Trophoblast cell (in vitro differentiated cells and primary cell): Measurements from ENCODE around the gene PTDSS2.

Experiments used
- DNase-seq, 2 donors: peaks; one replicate each; pipeline ENCODE4 v3.0.0-alpha.2; 2016
- H2AFZ ChIP-seq: 2 replicates; pipeline ENCODE4 v1.6.1; 2013; ENCODE audit warnings: low read length, moderate library complexity, mild to moderate bottlenecking; ENCODE audit not compliant: insufficient read depth, poor library complexity
- H2AK5ac ChIP-seq: 2 replicates; pipeline ENCODE4 v1.6.1; 2013; ENCODE audit warnings: mild to moderate bottlenecking, low read length
- H2BK120ac ChIP-seq: 2 replicates; pipeline ENCODE4 v1.6.1; 2013; ENCODE audit warnings: low read length, mild to moderate bottlenecking, moderate library complexity; ENCODE audit not compliant: insufficient read depth, poor library complexity
- H2BK12ac ChIP-seq: 2 replicates; pipeline ENCODE4 v1.6.1; 2013; ENCODE audit warnings: mild to moderate bottlenecking, low read length, moderate library complexity
- H2BK5ac ChIP-seq: 2 replicates; pipeline ENCODE4 v1.6.1; 2013; ENCODE audit warnings: low read length, low read depth, moderate library complexity, mild to moderate bottlenecking; ENCODE audit not compliant: poor library complexity
- H3K14ac ChIP-seq: 2 replicates; pipeline ENCODE4 v1.6.1; 2013; ENCODE audit warnings: mild to moderate bottlenecking, low read length
- H3K18ac ChIP-seq: 2 replicates; pipeline ENCODE4 v1.6.1; 2013; ENCODE audit warnings: mild to moderate bottlenecking, low read length
- H3K23ac ChIP-seq: 2 replicates; pipeline ENCODE4 v1.6.1; 2013; ENCODE audit warnings: low read length
- H3K27ac ChIP-seq: 2 replicates; pipeline ENCODE4 v1.5.1; 2013; ENCODE audit warnings: low read depth, mild to moderate bottlenecking, inconsistent platforms, low read length, moderate library complexity
- H3K27me3 ChIP-seq: 2 replicates; pipeline ENCODE4 v1.6.1; 2013; ENCODE audit warnings: inconsistent platforms, mild to moderate bottlenecking, low read length, moderate library complexity; ENCODE audit not compliant: insufficient read depth
- H3K36me3 ChIP-seq, 2 experiments: 1 replicate in 1 of 2; 2 replicates in 1 of 2; pipeline ENCODE4 v1.6.1; 2013; ENCODE audit warnings: low read length in 2 of 2, mild to moderate bottlenecking in 2 of 2, moderate library complexity in 1 of 2; ENCODE audit not compliant: insufficient read depth in 2 of 2, control insufficient read depth in 1 of 2
- H3K4ac ChIP-seq: 2 replicates; pipeline ENCODE4 v1.6.1; 2013; ENCODE audit warnings: low read depth, mild to moderate bottlenecking, low read length, moderate library complexity
- H3K4me1 ChIP-seq, 2 experiments: 1 replicate in 1 of 2; 2 replicates in 1 of 2; pipeline ENCODE4 v1.6.1; 2013; ENCODE audit warnings: low read length in 2 of 2, mild to moderate bottlenecking in 2 of 2, moderate library complexity in 1 of 2; ENCODE audit not compliant: insufficient read depth in 2 of 2, control insufficient read depth in 1 of 2
- H3K4me2 ChIP-seq: 2 replicates; pipeline ENCODE4 v1.6.1; 2013; ENCODE audit warnings: inconsistent platforms, mild to moderate bottlenecking, low read length, moderate library complexity
- H3K4me3 ChIP-seq: 2 replicates; pipeline ENCODE4 v1.5.1; 2013; ENCODE audit warnings: mild to moderate bottlenecking, low read depth, low read length, inconsistent platforms
- H3K79me1 ChIP-seq: one replicate; pipeline ENCODE4 v1.6.1; 2013; ENCODE audit warnings: low read length
- H3K79me2 ChIP-seq: 2 replicates; pipeline ENCODE4 v1.6.1; 2013; ENCODE audit warnings: low read length, mild to moderate bottlenecking; ENCODE audit not compliant: control insufficient read depth, insufficient read depth, poor library complexity
- H3K9ac ChIP-seq: 2 replicates; pipeline ENCODE4 v1.6.1; 2013; ENCODE audit warnings: mild to moderate bottlenecking, low read length
- H3K9me3 ChIP-seq: 2 replicates; pipeline ENCODE4 v1.6.1; 2013; ENCODE audit warnings: low read depth, mild to moderate bottlenecking, control low read depth, inconsistent platforms, low read length; ENCODE audit not compliant: insufficient read depth
- H4K12ac ChIP-seq: 2 replicates; pipeline ENCODE4 v1.6.1; 2013; ENCODE audit warnings: low read depth, mild to moderate bottlenecking, low read length, moderate library complexity
- H4K8ac ChIP-seq: 2 replicates; pipeline ENCODE4 v1.6.1; 2013; ENCODE audit warnings: low read depth, mild to moderate bottlenecking, low read length, moderate library complexity
- H4K91ac ChIP-seq: one replicate; pipeline ENCODE4 v1.6.1; 2013; ENCODE audit warnings: low read depth, mild to moderate bottlenecking, low read length, moderate library complexity
- WGBS: extraction: QIAGEN DNeasy Blood & Tissue Kit; methylation state at CpG from one replicate; pipeline ENCODE4 v1.1.7; 2013; ENCODE audit warnings: missing lambda C conversion rate; ENCODE audit not compliant: insufficient read length, insufficient coverage; ENCODE audit errors: extremely low coverage; 5-methylcytosine and 5-hydroxymethylcytosine counted together

Gene PTDSS2

DNA sequence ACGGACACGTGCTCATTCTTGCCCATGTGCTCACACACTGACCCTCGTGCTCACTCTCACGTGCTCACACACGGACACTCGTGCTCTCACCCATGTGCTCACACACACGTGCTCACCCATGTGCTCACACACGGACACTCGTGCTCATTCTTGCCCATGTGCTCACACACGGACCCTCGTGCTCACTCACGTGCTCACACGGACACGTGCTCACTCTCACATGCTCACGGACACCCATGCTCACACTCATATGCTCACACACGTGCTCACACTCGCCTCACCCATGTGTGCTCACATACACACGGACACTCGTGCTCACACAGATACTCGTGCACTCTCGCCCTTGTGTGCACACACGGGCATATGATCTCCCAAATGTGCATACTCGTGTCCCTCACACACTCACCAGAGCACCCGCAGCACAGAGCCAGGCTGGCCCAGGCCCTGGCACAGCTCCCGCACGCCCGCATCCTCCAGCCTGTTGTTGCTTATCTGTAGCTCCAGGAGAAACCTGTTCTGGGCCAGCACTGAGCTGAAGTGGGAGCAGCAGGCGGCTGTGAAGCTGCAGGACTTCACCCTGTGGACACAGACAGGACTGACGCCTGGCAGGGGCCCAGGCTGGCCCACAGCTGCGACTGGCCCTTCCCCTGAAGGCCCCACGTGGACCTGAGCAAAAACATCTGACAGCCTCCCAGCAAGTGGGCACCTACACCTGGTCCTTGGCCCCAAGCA lies 47.7 kb downstream of the PTDSS2 start:
- Histone ChIP-seq H2BK5ac (no peak overlapping the region), H3K79me2 (no peaks in the 10 kb centered on the region), H3K4me2 (no peak overlapping the region), H2BK120ac (no peak overlapping the region), H2AFZ (no peak overlapping the region), H3K36me3 (peaks cover 78 to 86% of the 10 kb centered on the region in 2 experiments), H2BK12ac (no peak overlapping the region), H3K4me1 (no peaks in the 10 kb centered on the region), H3K9ac (no peak overlapping the region), H3K79me1 (no peaks in the 10 kb centered on the region), H3K23ac (peak overlapping the region; percentile 28), H4K8ac (no peak overlapping the region), H4K12ac (no peak overlapping the region), H3K27me3 (no peaks in the 10 kb centered on the region), H3K9me3 (peaks cover 14% of the 10 kb centered on the region), H3K4ac (no peak overlapping the region), H3K4me3 (peak overlapping the region; percentile 31), H4K91ac (no peak overlapping the region), H3K14ac (no peak overlapping the region), H3K18ac (no peak overlapping the region), H2AK5ac (no peak overlapping the region), H3K27ac (no peak overlapping the region)
- no peak for DNase-seq
- WGBS, result no CpG with 5 or more reads among the region's 31 CpGs

DNA sequence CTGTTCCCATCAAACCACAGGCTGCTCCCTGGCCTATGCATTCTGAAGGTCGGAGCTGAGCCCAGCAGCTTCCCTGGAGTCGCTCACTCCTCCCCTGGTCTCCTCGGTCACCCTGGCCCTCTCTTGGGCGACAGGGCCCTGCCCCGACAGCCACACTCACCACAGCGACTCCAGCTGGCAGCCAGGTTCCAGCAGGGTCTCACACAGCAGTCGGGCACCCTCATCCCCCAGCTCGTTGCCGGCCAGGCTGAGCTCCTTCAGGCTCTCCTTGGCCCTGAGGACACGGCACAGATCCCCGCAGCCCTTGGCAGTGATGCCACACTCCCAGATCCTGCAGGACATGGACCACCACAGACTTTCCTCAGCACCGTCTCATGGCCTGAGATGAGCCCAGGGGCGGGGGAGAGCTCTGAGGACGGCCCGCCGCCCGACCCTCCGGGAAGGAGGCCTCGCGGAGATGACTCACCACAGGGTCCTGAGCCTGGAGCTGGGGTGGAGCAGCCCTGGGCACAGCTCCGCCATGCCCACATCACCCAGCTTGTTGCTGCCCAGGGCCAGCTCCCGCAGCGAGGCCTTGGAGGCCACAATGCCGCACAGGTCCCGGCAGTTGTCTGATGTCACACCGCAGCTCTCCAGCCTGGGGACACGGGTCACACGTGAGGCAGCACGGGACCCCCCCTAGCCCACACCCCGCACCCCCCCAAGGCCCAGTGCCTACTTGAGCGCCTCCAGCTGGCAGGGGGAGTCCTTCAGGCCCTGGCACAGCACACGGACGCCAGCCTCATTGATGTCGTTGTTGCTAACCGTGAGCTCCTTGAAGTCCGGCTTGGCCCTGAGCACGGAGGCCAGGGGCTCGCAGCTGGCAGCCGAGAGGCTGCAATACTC lies 48.5 kb downstream of the PTDSS2 start:
- Histone ChIP-seq H3K4me1 (no peaks in the 10 kb centered on the region), H3K36me3 (peaks cover 76 to 82% of the 10 kb centered on the region in 2 experiments)

DNA sequence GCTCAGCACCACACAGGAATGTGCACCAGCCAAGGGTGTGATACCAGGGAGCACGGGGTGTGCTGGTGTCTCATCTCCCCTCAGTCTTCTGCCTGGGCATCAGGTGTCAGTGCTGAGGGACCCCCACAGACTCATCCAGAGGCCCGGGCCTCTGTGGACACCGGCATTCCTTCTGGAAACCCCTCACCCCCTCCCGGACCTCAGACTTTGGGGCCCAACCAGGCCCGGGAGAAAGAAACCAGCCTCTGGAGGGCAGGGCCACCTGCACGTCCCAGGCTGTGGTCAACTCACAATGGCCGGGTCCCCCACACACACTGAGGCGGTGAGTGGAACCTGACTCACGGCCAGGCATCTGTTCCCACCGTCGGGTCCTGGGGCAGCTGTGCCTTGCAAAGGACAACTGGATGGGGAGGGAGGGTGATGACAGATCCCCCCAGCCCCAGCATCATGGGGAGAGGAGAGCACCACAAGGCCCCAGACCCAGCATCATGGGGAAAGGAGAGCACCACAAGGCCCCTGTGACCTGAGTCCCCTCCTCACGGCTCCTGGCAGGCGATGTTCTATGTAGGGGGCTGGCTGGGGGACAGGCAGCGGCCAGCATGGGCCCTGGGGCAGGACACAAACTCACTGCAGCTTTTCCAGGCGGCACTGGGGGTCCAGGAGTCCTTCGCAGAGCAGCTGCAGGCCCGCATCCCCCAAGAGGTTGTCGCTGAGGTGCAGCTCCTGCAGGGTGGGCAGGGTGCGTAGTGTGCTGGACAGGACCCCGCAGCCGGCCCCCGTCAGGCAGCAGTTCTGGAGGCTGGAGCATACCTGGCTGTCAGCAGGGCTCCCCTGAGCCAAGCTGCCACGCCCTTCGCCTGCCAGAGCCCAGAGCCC lies 49.4 kb downstream of the PTDSS2 start:
- Histone ChIP-seq H3K4me3 (no peak overlapping the region), H3K4me2 (no peak overlapping the region), H3K79me2 (no peaks in the 10 kb centered on the region), H3K18ac (no peak overlapping the region), H4K12ac (no peak overlapping the region), H2AK5ac (no peak overlapping the region), H3K9me3 (peaks cover 14% of the 10 kb centered on the region), H3K27ac (no peak overlapping the region), H4K8ac (no peak overlapping the region), H3K4me1 (no peaks in the 10 kb centered on the region), H3K23ac (no peak overlapping the region), H4K91ac (no peak overlapping the region), H2AFZ (no peak overlapping the region), H2BK5ac (no peak overlapping the region), H2BK120ac (no peak overlapping the region), H2BK12ac (no peak overlapping the region), H3K4ac (no peak overlapping the region), H3K36me3 (peaks cover 68 to 79% of the 10 kb centered on the region in 2 experiments), H3K79me1 (no peaks in the 10 kb centered on the region), H3K27me3 (no peaks in the 10 kb centered on the region), H3K9ac (no peak overlapping the region), H3K14ac (no peak overlapping the region)
- no CpG with 5 or more reads among the region's 24 CpGs for WGBS
- DNase-seq, result no peak

More for the DNA sequence above, 48.5 kb downstream of the PTDSS2 start:
- Histone ChIP-seq H3K79me1 (no peaks in the 10 kb centered on the region), H3K23ac (no peak overlapping the region), H3K4me2 (no peak overlapping the region), H3K4me3 (no peak overlapping the region), H2BK120ac (no peak overlapping the region), H4K12ac (no peak overlapping the region), H4K8ac (no peak overlapping the region), H3K27me3 (no peaks in the 10 kb centered on the region), H4K91ac (no peak overlapping the region), H2AFZ (no peak overlapping the region), H2BK12ac (no peak overlapping the region), H3K14ac (no peak overlapping the region), H3K79me2 (no peaks in the 10 kb centered on the region), H3K9ac (no peak overlapping the region), H3K27ac (no peak overlapping the region), H3K4ac (no peak overlapping the region), H3K18ac (no peak overlapping the region), H2BK5ac (no peak overlapping the region), H3K9me3 (peaks cover 14% of the 10 kb centered on the region), H2AK5ac (no peak overlapping the region)
- WGBS, result no CpG with 5 or more reads among the region's 39 CpGs
- DNase-seq, result no peak

DNA sequence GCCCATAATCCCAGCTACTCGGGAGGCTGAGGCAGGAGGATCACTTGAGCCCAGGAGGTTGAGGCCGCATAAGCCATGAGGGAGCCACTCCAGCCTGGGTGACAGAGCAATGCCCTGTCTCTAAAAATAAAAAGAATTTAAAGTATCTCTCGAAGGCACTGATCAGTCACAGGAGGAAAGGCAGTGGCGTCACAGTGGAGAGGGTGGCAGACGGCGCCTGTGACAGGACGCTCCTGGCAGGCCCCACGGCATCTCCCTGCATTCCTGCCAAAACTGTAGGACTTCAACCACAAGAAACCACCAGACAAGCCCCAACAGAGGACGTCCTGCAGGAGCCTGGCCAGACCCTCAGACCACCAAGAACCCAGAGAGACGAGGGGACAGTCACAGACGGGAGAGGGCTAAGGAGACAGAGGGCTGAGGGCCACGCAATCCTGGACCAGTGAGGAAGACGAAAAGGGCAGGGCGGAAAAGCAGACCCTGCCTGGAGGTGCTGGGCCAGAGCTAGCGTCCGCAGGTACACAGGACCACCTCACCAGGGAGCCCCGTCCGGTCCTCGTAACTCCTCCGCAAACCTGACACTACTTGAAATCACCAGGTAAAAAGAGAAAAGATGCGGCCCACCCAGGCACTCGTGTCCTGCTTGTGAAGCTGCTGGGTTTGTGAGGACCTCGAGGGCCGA lies 51.1 kb downstream of the PTDSS2 start:
- Histone ChIP-seq H3K4me3 (no peak overlapping the region), H3K9me3 (peaks cover 14% of the 10 kb centered on the region), H3K14ac (no peak overlapping the region), H4K91ac (no peak overlapping the region), H3K9ac (no peak overlapping the region), H2BK120ac (no peak overlapping the region), H3K27ac (no peak overlapping the region), H3K79me1 (peaks cover 2% of the 10 kb centered on the region), H3K79me2 (peaks cover 2% of the 10 kb centered on the region), H2BK5ac (no peak overlapping the region), H3K27me3 (no peaks in the 10 kb centered on the region), H2BK12ac (no peak overlapping the region), H3K4ac (no peak overlapping the region), H3K23ac (no peak overlapping the region), H3K4me1 (peaks cover 3 to 6% of the 10 kb centered on the region in 2 experiments), H3K36me3 (peaks cover 56 to 67% of the 10 kb centered on the region in 2 experiments), H3K4me2 (no peak overlapping the region), H3K18ac (no peak overlapping the region), H4K8ac (no peak overlapping the region), H4K12ac (no peak overlapping the region), H2AK5ac (no peak overlapping the region), H2AFZ (no peak overlapping the region)
- WGBS, result no CpG with 5 or more reads among the region's 24 CpGs
- DNase-seq, result no peak
